Parathyroid adenoma (tissue), 2 donors: ENCODE measurements around the gene FBLN7.

Experiments
- H2AFZ ChIP-seq: fragments of 300-600 bp; sonication (generic); one replicate; pipeline ENCODE4 v1.7.0; 2017; ENCODE audit warnings: antibody characterized with exemption, mild to moderate bottlenecking
- H3K27ac ChIP-seq: fragments of 300-600 bp; sonication (generic); one replicate; pipeline ENCODE4 v1.7.0; 2017
- H3K27me3 ChIP-seq: fragments of 300-600 bp; sonication (generic); one replicate; pipeline ENCODE4 v1.7.0; 2017; ENCODE audit warnings: low read length; ENCODE audit not compliant: control insufficient read depth, insufficient read depth
- H3K36me3 ChIP-seq: fragments of 300-600 bp; sonication (generic); one replicate; pipeline ENCODE4 v1.7.0; 2017; ENCODE audit warnings: low read length; ENCODE audit not compliant: control insufficient read depth, insufficient read depth
- H3K4me1 ChIP-seq: fragments of 300-600 bp; sonication (generic); one replicate; pipeline ENCODE4 v1.7.0; 2017; ENCODE audit warnings: control low read depth
- H3K4me2 ChIP-seq: fragments of 300-600 bp; sonication (generic); one replicate; pipeline ENCODE4 v1.7.0; 2017; ENCODE audit warnings: low read length
- H3K4me3 ChIP-seq: fragments of 300-600 bp; sonication (generic); one replicate; pipeline ENCODE4 v1.7.0; 2017; ENCODE audit warnings: low read depth, low read length
- H3K79me2 ChIP-seq: fragments of 300-600 bp; sonication (generic); one replicate; pipeline ENCODE4 v1.7.0; 2017; ENCODE audit warnings: control low read depth
- H3K9ac ChIP-seq: fragments of 300-600 bp; sonication (generic); one replicate; pipeline ENCODE4 v1.7.0; 2017; ENCODE audit warnings: mild to moderate bottlenecking
- H3K9me3 ChIP-seq: fragments of 300-600 bp; sonication (generic); one replicate; pipeline ENCODE4 v1.7.0; 2017; ENCODE audit warnings: low read length; ENCODE audit not compliant: control insufficient read depth
- CTCF ChIP-seq: fragments of 300-600 bp; sonication (generic); IDR thresholded peaks from one replicate; pipeline ENCODE4 v1.7.0; 2017; ENCODE audit warnings: antibody characterized with exemption, mild to moderate bottlenecking
- donor health status: primary hyperparathyroidism.

FBLN7 gene

GRCh38 chr2:112147382-112148168, 9.4 kb downstream of the FBLN7 start:
- TF ChIP-seq CTCF, result no peak
- Histone ChIP-seq H3K9me3 (no peaks in the 10 kb centered on the region), H3K4me3 (no peak overlapping the region), H3K36me3 (no peaks in the 10 kb centered on the region), H3K27ac (no peak overlapping the region), H3K4me1 (no peaks in the 10 kb centered on the region), H2AFZ (no peak overlapping the region), H3K9ac (no peak overlapping the region), H3K4me2 (no peak overlapping the region), H3K79me2 (no peaks in the 10 kb centered on the region), H3K27me3 (no peaks in the 10 kb centered on the region)

GRCh38 chr2:112148477-112148876, 10.3 kb downstream of the FBLN7 start:
- H3K79me2 ChIP-seq, result no peaks in the 10 kb centered on the region
- TF ChIP-seq CTCF, result no peak
- no peaks in the 10 kb centered on the region for H3K36me3 ChIP-seq
- H3K4me1 ChIP-seq, result no peaks in the 10 kb centered on the region
- no peak overlapping the region for H3K9ac ChIP-seq
- no peak overlapping the region for H3K4me3 ChIP-seq
- H3K9me3 ChIP-seq, result no peaks in the 10 kb centered on the region
- H3K4me2 ChIP-seq, result no peak overlapping the region
- H2AFZ ChIP-seq, result no peak overlapping the region
- H3K27me3 ChIP-seq, result no peaks in the 10 kb centered on the region
- H3K27ac ChIP-seq, result no peak overlapping the region

GRCh38 chr2:112149194-112149593, 11.0 kb downstream of the FBLN7 start:
- Histone ChIP-seq H3K4me3 (no peak overlapping the region), H3K9me3 (no peaks in the 10 kb centered on the region), H2AFZ (no peak overlapping the region), H3K9ac (no peak overlapping the region), H3K36me3 (no peaks in the 10 kb centered on the region), H3K27me3 (no peaks in the 10 kb centered on the region), H3K4me1 (no peaks in the 10 kb centered on the region), H3K79me2 (no peaks in the 10 kb centered on the region), H3K27ac (no peak overlapping the region), H3K4me2 (no peak overlapping the region)
- no peak for TF ChIP-seq CTCF

- Histone ChIP-seq H3K9ac (no peak overlapping the region), H3K79me2 (no peaks in the 10 kb centered on the region), H3K27ac (no peak overlapping the region), H3K9me3 (no peaks in the 10 kb centered on the region), H3K4me3 (no peak overlapping the region), H3K36me3 (no peaks in the 10 kb centered on the region), H2AFZ (no peak overlapping the region), H3K4me1 (no peaks in the 10 kb centered on the region), H3K4me2 (no peak overlapping the region), H3K27me3 (no peaks in the 10 kb centered on the region)
- TF ChIP-seq CTCF, result no peak
These were observed 11.8 kb downstream of the FBLN7 start for GRCh38 chr2:112149866-112150435.

GRCh38 chr2:112150447-112150846, 12.3 kb downstream of the FBLN7 start:
- Histone ChIP-seq H3K4me1 (no peaks in the 10 kb centered on the region), H3K9ac (no peak overlapping the region), H3K9me3 (no peaks in the 10 kb centered on the region), H3K27me3 (no peaks in the 10 kb centered on the region), H3K36me3 (no peaks in the 10 kb centered on the region), H3K4me2 (no peak overlapping the region), H3K27ac (no peak overlapping the region), H3K79me2 (no peaks in the 10 kb centered on the region), H2AFZ (no peak overlapping the region), H3K4me3 (no peak overlapping the region)
- TF ChIP-seq CTCF, result no peak
